OCI-LY3 (cell line): ENCODE measurements around the gene SELENBP1.

ENCODE experiments used
- H2AFZ ChIP-seq: fragments of 200-600, 300-600 bp; shearing (Covaris generic); 2 replicates; pipeline ENCODE4 v1.6.0; 2014; ENCODE audit warnings: antibody characterized with exemption, low read depth, low read length
- H3K27ac ChIP-seq: fragments of 200-600, 300-600 bp; sonication (generic); 2 replicates; pipeline ENCODE4 v1.5.1; 2014; ENCODE audit warnings: mild to moderate bottlenecking, low read length, moderate library complexity, mixed read lengths
- H3K27me3 ChIP-seq: fragments of 200-600, 300-600 bp; sonication (generic); 2 replicates; pipeline ENCODE4 v1.6.1; 2014; ENCODE audit warnings: low read depth, low read length, mixed read lengths
- H3K36me3 ChIP-seq: fragments of 200-600, 300-600 bp; sonication (generic); replicated peaks from 2 replicates; pipeline ENCODE3; 2014; ENCODE audit warnings: low read depth, low read length, mixed read lengths
- H3K4me1 ChIP-seq: fragments of 300-600, 200-600 bp; sonication (generic); 2 replicates; pipeline ENCODE4 v1.6.1; 2014; ENCODE audit warnings: low read length, mixed read lengths
- H3K4me2 ChIP-seq: fragments of 200-600, 300-600 bp; sonication (generic); 2 replicates; pipeline ENCODE4 v1.6.1; 2014; ENCODE audit warnings: low read length, mixed read lengths
- H3K4me3 ChIP-seq: fragments of 300-600, 200-600 bp; sonication (generic); 2 replicates; pipeline ENCODE4 v1.5.1; 2014; ENCODE audit warnings: antibody characterized with exemption, mild to moderate bottlenecking, low read length, moderate library complexity
- H3K79me2 ChIP-seq: fragments of 300-600, 200-600 bp; shearing (Covaris generic); 2 replicates; pipeline ENCODE4 v1.6.1; 2014; ENCODE audit warnings: mild to moderate bottlenecking, low read length, mixed read lengths
- H3K9ac ChIP-seq: fragments of 300-600, 200-600 bp; shearing (Covaris generic); 2 replicates; pipeline ENCODE4 v1.6.0; 2014; ENCODE audit warnings: mild to moderate bottlenecking, low read length, moderate library complexity
- H3K9me3 ChIP-seq: fragments of 200-600, 300-600 bp; shearing (Covaris generic); 2 replicates; pipeline ENCODE4 v1.6.1; 2014; ENCODE audit warnings: low read length, mixed read lengths; ENCODE audit not compliant: insufficient read depth
- H4K20me1 ChIP-seq: fragments of 200-600, 300-600 bp; sonication (generic); 2 replicates; pipeline ENCODE4 v1.6.1; 2016; ENCODE audit warnings: low read length, mixed read lengths; ENCODE audit not compliant: insufficient read depth
- CTCF ChIP-seq: fragments of 200-600, 300-600 bp; sonication (generic); IDR thresholded peaks from 2 replicates; pipeline ENCODE4 v1.5.1; 2014; ENCODE audit warnings: antibody characterized with exemption, low read length, low read depth
- EZH2phosphoT487 ChIP-seq: fragments of 200-600 bp; shearing (Covaris generic); IDR thresholded peaks from 2 replicates; pipeline ENCODE4 v1.6.1; 2018; ENCODE audit warnings: antibody characterized with exemption, mixed run types, low read depth

Gene SELENBP1

GRCh38 chr1:151315565-151316235 is 56.8 kb downstream of the SELENBP1 start:
- Histone ChIP-seq H4K20me1 (peaks cover 16% of the 10 kb centered on the region; the same call in 1 of the 2 replicates), H3K27me3 (no peaks in the 10 kb centered on the region), H3K4me2 (no peak overlapping the region), H2AFZ (no peak overlapping the region), H3K36me3 (peaks cover 67% of the 10 kb centered on the region), H3K4me3 (no peak overlapping the region), H3K9ac (no peak overlapping the region), H3K9me3 (no peaks in the 10 kb centered on the region), H3K27ac (no peak overlapping the region), H3K79me2 (peaks cover 38% of the 10 kb centered on the region; the same call in 1 of the 2 replicates), H3K4me1 (no peaks in the 10 kb centered on the region)
- TF ChIP-seq EZH2phosphoT487 (no peak), CTCF (no peak)
